ENCODE results near the gene VGLL2.

- TF ChIP-seq TCF12 (IDR thresholded peaks at IDR 0.05): no peak
- TF ChIP-seq TCF12 (CRISPR knock-in tag; IDR thresholded peaks at IDR 0.05): no peak
- no peak for TF ChIP-seq HMG20A (CRISPR knock-in tag; IDR thresholded peaks at IDR 0.05; ENCODE audit: borderline replicate concordance)
- no peak for TF ChIP-seq POLR2A (IDR thresholded peaks at IDR 0.05; ENCODE audit: insufficient read depth in 1 of 2, low read depth in 2 of 2, low read length in 2 of 2)
- no peak for TF ChIP-seq CTCF (CRISPR knock-in tag; IDR thresholded peaks at IDR 0.05)
- TF ChIP-seq EP300 (IDR thresholded peaks at IDR 0.05; ENCODE audit: low read depth in 2 of 2, low read length in 2 of 2): no peak
- TF ChIP-seq EP300 (CRISPR knock-in tag; IDR thresholded peaks at IDR 0.05; ENCODE audit: borderline replicate concordance): no peak
- TF ChIP-seq NBN (conservative IDR thresholded peaks at IDR 0.05): no peak
- no peak for TF ChIP-seq PATZ1 (CRISPR knock-in tag; IDR thresholded peaks at IDR 0.05)
- TF ChIP-seq JUN (CRISPR knock-in tag; IDR thresholded peaks at IDR 0.05): no peak
- no peak for TF ChIP-seq HDAC1 (CRISPR knock-in tag; IDR thresholded peaks at IDR 0.05)
- TF ChIP-seq ZMAT3 (CRISPR knock-in tag; conservative IDR thresholded peaks at IDR 0.05): no peak
Observed at GRCh38 chr6:117272032-117272866, 6.9 kb downstream of the VGLL2 start.
